Measurements from ENCODE around the gene USP47. TPM values are rescaled to one million over a fixed set of nuclear protein-coding genes. Genes with fewer than 3 reads are reported as not detected.

USP47 gene
- total and polyA plus RNA-seq, 2 experiments from 2014 or later: 16.3 to 36.7 TPM

DNA sequence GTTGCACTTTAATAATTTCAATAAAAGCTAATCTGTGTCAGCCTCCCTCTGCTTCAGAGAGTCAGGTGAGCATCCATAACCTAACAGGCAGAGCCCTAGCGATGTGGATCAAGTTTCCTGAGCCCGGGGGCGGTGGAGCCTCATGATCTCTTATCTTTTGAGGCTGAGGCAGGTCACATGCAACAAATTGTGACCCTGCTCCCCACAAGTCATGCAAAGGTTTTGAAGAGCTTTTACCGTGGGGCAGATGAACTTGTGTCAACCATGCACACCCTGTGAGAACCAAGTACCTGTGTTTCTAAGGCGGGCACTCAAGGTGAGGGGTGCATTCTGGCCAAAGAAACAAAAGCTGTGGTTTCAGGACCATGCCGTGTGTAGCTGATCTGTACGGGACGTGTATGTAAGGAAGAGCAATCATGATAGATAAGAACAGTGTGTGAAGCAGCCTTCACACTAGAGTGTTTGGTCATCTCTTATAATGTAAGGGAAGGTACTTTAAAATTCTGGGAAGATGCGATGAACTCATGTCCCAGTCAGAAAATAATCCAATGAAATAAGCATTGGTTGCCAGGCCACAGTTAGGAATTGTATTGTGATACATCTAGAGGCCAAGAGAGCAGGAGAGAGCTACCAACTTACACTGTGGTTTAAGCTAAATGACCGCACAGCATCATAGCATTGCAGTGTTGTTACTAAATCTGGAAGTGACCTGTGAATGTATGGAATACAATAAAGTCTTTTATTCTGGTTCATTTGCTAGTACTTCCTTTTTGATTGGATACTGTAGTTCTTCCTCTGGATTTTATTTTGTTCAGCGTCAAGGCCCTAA lies 116.8 kb downstream of the USP47 start:
- Histone ChIP-seq H3K27ac (ENCODE audit: low read depth) (no peak overlapping the region), H4K20me1 (replicated peaks; ENCODE audit: insufficient read depth) (no peaks in the 10 kb centered on the region), H3F3A (replicated peaks; ENCODE audit: low read depth) (no peaks in the 10 kb centered on the region), H3K4me3 (no peak overlapping the region), H3K4me2 (no peak overlapping the region), H3K27me3 (ENCODE audit: insufficient read depth) (no peaks in the 10 kb centered on the region), H2AFZ (no peak overlapping the region), H3K36me3 (ENCODE audit: insufficient read depth) (peaks cover 12% of the 10 kb centered on the region; the same call in 1 of the 2 replicates), H3K9me2 (ENCODE audit: insufficient read depth) (no peaks in the 10 kb centered on the region), H3K4me1 (ENCODE audit: insufficient read depth) (0 out of 2 replicates have a peak, but pooled peaks cover 2% of the 10 kb centered on the region), H3K79me2 (replicated peaks; ENCODE audit: insufficient read depth) (no peaks in the 10 kb centered on the region)
- Mint-ChIP-seq H3K4me3 (no peak overlapping the region), H3K9me3 (no peaks in the 10 kb centered on the region), H3K36me3 (ENCODE audit: low read depth) (peaks cover 14% of the 10 kb centered on the region; the same call in 2 of the 3 replicates), H3K27me3 (ENCODE audit: insufficient read depth, low read depth, poor library complexity) (peaks cover 3% of the 10 kb centered on the region), H3K27ac (no peak overlapping the region), H3K4me1 (peaks cover 3% of the 10 kb centered on the region; the same call in 1 of the 3 replicates)
- no peak for ATAC-seq
- no peak for DNase-seq (ENCODE audit: low spot score)
- TF ChIP-seq ZNF331 (CRISPR knock-in tag; IDR thresholded peaks at IDR 0.05; ENCODE audit: low read depth) (no peak), EZH2phosphoT487 (IDR thresholded peaks at IDR 0.05; ENCODE audit: unreplicated experiment) (no peak)
- TF ChIP-seq, protein P1, sequence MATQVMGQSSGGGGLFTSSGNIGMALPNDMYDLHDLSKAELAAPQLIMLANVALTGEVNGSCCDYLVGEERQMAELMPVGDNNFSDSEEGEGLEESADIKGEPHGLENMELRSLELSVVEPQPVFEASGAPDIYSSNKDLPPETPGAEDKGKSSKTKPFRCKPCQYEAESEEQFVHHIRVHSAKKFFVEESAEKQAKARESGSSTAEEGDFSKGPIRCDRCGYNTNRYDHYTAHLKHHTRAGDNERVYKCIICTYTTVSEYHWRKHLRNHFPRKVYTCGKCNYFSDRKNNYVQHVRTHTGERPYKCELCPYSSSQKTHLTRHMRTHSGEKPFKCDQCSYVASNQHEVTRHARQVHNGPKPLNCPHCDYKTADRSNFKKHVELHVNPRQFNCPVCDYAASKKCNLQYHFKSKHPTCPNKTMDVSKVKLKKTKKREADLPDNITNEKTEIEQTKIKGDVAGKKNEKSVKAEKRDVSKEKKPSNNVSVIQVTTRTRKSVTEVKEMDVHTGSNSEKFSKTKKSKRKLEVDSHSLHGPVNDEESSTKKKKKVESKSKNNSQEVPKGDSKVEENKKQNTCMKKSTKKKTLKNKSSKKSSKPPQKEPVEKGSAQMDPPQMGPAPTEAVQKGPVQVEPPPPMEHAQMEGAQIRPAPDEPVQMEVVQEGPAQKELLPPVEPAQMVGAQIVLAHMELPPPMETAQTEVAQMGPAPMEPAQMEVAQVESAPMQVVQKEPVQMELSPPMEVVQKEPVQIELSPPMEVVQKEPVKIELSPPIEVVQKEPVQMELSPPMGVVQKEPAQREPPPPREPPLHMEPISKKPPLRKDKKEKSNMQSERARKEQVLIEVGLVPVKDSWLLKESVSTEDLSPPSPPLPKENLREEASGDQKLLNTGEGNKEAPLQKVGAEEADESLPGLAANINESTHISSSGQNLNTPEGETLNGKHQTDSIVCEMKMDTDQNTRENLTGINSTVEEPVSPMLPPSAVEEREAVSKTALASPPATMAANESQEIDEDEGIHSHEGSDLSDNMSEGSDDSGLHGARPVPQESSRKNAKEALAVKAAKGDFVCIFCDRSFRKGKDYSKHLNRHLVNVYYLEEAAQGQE (IDR thresholded peaks at IDR 0.05; ENCODE audit: unreplicated experiment): no peak

DNA sequence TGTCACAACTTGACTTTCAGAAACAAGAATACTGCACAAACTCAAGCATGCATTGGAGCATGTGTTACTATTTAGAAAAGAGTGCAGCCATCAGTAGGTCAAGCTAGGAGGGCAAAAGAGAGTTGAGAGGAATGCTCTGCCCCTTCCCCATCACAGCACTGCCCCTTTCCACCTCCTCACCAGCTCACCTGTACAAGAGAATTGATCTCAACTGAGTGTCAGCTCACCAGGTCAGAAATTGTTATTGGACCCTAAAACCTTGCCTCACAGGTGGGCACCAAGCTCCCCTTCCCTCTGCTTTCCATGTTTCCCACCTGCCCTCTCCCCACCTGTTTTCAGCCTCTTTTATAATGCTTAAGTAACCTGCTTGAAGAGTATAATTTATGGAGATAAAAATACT lies 117.8 kb downstream of the USP47 start:
- H3K36me3 ChIP-seq (ENCODE audit: insufficient read depth): peaks cover 12% of the 10 kb centered on the region; the same call in 1 of the 2 replicates
- H3K27ac ChIP-seq (ENCODE audit: low read depth): no peak overlapping the region
- no peak overlapping the region for H3K4me3 ChIP-seq
- Mint-ChIP-seq H3K4me3 (no peak overlapping the region), H3K27ac (no peak overlapping the region), H3K9me3 (no peaks in the 10 kb centered on the region), H3K36me3 (ENCODE audit: low read depth) (peaks cover 14% of the 10 kb centered on the region; the same call in 2 of the 3 replicates), H3K27me3 (ENCODE audit: insufficient read depth, low read depth, poor library complexity) (peaks cover 3% of the 10 kb centered on the region), H3K4me1 (peaks cover 3% of the 10 kb centered on the region; the same call in 1 of the 3 replicates)
- 0 out of 2 replicates have a peak, but pooled peaks cover 2% of the 10 kb centered on the region for H3K4me1 ChIP-seq (ENCODE audit: insufficient read depth)
- no peaks in the 10 kb centered on the region for H3F3A ChIP-seq (replicated peaks; ENCODE audit: low read depth)
- no peak overlapping the region for H2AFZ ChIP-seq
- H3K4me2 ChIP-seq: no peak overlapping the region
- no peaks in the 10 kb centered on the region for H3K9me2 ChIP-seq (ENCODE audit: insufficient read depth)
- H3K79me2 ChIP-seq (replicated peaks; ENCODE audit: insufficient read depth): no peaks in the 10 kb centered on the region
- DNase-seq (ENCODE audit: low spot score) (no peak), ATAC-seq (no peak)
- no peaks in the 10 kb centered on the region for H3K27me3 ChIP-seq (ENCODE audit: insufficient read depth)
- H4K20me1 ChIP-seq (replicated peaks; ENCODE audit: insufficient read depth): no peaks in the 10 kb centered on the region
- TF ChIP-seq JUNB (IDR thresholded peaks at IDR 0.05; ENCODE audit: unreplicated experiment) (no peak), ZNF331 (CRISPR knock-in tag; IDR thresholded peaks at IDR 0.05; ENCODE audit: low read depth) (no peak), EZH2 (IDR thresholded peaks at IDR 0.05; ENCODE audit: low read depth, unreplicated experiment) (no peak)
- TF ChIP-seq, protein P2, sequence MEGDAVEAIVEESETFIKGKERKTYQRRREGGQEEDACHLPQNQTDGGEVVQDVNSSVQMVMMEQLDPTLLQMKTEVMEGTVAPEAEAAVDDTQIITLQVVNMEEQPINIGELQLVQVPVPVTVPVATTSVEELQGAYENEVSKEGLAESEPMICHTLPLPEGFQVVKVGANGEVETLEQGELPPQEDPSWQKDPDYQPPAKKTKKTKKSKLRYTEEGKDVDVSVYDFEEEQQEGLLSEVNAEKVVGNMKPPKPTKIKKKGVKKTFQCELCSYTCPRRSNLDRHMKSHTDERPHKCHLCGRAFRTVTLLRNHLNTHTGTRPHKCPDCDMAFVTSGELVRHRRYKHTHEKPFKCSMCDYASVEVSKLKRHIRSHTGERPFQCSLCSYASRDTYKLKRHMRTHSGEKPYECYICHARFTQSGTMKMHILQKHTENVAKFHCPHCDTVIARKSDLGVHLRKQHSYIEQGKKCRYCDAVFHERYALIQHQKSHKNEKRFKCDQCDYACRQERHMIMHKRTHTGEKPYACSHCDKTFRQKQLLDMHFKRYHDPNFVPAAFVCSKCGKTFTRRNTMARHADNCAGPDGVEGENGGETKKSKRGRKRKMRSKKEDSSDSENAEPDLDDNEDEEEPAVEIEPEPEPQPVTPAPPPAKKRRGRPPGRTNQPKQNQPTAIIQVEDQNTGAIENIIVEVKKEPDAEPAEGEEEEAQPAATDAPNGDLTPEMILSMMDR (conservative IDR thresholded peaks at IDR 0.05; ENCODE audit: low read depth in 2 of 2): no peak
- TF ChIP-seq, protein P3, sequence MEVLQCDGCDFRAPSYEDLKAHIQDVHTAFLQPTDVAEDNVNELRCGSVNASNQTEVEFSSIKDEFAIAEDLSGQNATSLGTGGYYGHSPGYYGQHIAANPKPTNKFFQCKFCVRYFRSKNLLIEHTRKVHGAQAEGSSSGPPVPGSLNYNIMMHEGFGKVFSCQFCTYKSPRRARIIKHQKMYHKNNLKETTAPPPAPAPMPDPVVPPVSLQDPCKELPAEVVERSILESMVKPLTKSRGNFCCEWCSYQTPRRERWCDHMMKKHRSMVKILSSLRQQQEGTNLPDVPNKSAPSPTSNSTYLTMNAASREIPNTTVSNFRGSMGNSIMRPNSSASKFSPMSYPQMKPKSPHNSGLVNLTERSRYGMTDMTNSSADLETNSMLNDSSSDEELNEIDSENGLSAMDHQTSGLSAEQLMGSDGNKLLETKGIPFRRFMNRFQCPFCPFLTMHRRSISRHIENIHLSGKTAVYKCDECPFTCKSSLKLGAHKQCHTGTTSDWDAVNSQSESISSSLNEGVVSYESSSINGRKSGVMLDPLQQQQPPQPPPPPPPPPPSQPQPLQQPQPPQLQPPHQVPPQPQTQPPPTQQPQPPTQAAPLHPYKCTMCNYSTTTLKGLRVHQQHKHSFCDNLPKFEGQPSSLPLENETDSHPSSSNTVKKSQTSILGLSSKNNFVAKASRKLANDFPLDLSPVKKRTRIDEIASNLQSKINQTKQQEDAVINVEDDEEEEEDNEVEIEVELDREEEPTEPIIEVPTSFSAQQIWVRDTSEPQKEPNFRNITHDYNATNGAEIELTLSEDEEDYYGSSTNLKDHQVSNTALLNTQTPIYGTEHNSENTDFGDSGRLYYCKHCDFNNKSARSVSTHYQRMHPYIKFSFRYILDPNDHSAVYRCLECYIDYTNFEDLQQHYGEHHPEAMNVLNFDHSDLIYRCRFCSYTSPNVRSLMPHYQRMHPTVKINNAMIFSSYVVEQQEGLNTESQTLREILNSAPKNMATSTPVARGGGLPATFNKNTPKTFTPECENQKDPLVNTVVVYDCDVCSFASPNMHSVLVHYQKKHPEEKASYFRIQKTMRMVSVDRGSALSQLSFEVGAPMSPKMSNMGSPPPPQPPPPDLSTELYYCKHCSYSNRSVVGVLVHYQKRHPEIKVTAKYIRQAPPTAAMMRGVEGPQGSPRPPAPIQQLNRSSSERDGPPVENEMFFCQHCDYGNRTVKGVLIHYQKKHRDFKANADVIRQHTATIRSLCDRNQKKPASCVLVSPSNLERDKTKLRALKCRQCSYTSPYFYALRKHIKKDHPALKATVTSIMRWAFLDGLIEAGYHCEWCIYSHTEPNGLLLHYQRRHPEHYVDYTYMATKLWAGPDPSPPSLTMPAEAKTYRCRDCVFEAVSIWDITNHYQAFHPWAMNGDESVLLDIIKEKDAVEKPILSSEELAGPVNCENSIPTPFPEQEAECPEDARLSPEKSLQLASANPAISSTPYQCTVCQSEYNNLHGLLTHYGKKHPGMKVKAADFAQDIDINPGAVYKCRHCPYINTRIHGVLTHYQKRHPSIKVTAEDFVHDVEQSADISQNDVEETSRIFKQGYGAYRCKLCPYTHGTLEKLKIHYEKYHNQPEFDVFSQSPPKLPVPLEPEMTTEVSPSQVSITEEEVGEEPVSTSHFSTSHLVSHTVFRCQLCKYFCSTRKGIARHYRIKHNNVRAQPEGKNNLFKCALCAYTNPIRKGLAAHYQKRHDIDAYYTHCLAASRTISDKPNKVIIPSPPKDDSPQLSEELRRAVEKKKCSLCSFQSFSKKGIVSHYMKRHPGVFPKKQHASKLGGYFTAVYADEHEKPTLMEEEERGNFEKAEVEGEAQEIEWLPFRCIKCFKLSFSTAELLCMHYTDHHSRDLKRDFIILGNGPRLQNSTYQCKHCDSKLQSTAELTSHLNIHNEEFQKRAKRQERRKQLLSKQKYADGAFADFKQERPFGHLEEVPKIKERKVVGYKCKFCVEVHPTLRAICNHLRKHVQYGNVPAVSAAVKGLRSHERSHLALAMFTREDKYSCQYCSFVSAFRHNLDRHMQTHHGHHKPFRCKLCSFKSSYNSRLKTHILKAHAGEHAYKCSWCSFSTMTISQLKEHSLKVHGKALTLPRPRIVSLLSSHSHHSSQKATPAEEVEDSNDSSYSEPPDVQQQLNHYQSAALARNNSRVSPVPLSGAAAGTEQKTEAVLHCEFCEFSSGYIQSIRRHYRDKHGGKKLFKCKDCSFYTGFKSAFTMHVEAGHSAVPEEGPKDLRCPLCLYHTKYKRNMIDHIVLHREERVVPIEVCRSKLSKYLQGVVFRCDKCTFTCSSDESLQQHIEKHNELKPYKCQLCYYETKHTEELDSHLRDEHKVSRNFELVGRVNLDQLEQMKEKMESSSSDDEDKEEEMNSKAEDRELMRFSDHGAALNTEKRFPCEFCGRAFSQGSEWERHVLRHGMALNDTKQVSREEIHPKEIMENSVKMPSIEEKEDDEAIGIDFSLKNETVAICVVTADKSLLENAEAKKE (CRISPR knock-in tag; IDR thresholded peaks at IDR 0.05): no peak
